ENCODE results near the gene LMTK3.

DNA sequence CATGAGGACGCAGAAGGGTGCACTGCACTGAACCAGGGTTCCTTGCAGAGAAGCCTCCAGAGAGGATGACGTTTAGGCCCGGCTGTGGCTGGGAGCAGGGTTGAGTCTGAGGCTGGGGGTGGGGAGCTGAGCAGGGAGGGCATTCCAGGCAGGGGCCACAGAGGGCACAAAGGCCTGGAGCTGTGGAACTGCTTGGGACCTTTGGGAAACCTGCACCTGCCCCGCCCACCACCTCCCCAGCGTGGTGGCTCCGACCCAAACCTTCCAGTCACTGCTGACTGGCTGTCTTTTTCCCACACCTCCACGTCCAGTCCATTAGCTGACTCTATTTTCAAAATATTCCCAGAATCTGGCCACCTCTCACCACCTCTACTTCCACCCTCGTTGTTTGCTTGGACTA is 4.9 kb upstream of the LMTK3 start:
- TF ChIP-seq, protein P1, sequence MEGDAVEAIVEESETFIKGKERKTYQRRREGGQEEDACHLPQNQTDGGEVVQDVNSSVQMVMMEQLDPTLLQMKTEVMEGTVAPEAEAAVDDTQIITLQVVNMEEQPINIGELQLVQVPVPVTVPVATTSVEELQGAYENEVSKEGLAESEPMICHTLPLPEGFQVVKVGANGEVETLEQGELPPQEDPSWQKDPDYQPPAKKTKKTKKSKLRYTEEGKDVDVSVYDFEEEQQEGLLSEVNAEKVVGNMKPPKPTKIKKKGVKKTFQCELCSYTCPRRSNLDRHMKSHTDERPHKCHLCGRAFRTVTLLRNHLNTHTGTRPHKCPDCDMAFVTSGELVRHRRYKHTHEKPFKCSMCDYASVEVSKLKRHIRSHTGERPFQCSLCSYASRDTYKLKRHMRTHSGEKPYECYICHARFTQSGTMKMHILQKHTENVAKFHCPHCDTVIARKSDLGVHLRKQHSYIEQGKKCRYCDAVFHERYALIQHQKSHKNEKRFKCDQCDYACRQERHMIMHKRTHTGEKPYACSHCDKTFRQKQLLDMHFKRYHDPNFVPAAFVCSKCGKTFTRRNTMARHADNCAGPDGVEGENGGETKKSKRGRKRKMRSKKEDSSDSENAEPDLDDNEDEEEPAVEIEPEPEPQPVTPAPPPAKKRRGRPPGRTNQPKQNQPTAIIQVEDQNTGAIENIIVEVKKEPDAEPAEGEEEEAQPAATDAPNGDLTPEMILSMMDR (IDR thresholded peaks at IDR 0.05; ENCODE audit: poor library complexity), result no peak
- no peak for TF ChIP-seq EZH2 (IDR thresholded peaks at IDR 0.05; ENCODE audit: borderline replicate concordance)

All from hepatocyte (in vitro differentiated cells).